ENCODE data around the gene NR1D1.

The NR1D1 gene

GRCh38 chr17:40056379-40057015, 43.9 kb downstream of the NR1D1 start:
- no peaks in the 10 kb centered on the region for H3K27me3 ChIP-seq (ENCODE audit: control insufficient read depth, insufficient read depth, low read length)
- H3K36me3 ChIP-seq (ENCODE audit: control insufficient read depth, insufficient read depth, low read length), result no peaks in the 10 kb centered on the region
- no peak overlapping the region for H3K9ac ChIP-seq
- no peaks in the 10 kb centered on the region for H3K9me3 ChIP-seq (ENCODE audit: control insufficient read depth, low read length)
- no peak overlapping the region for H3K4me2 ChIP-seq (ENCODE audit: low read length)
- no peak overlapping the region for H3K27ac ChIP-seq
- no peak overlapping the region for H3K4me3 ChIP-seq (ENCODE audit: low read depth, low read length)
- no peak for TF ChIP-seq CTCF (IDR thresholded peaks at IDR 0.05)
- peaks cover 3% of the 10 kb centered on the region for H3K79me2 ChIP-seq
- no peaks in the 10 kb centered on the region for H3K4me1 ChIP-seq
- H2AFZ ChIP-seq, result no peak overlapping the region
